ENCODE results near the gene THBS2.
A peak's percentile ranks its signal among the peaks of the same experiment; 100 is the strongest.
"Not testable (repeated sequence)": the region's sequence is repeated elsewhere in the genome, so short reads cannot be mapped to it uniquely, and the experiment has no call there.

Gene THBS2

GRCh38 chr6:169271158-169271876 is 17.7 kb upstream of the THBS2 start:
- H3K9me3 ChIP-seq (ENCODE audit: insufficient read depth, low read depth, low read length): no peaks in the 10 kb centered on the region
- no peaks in the 10 kb centered on the region for H3K36me3 ChIP-seq (ENCODE audit: insufficient read depth, low read depth, low read length)
- H3K27ac ChIP-seq (ENCODE audit: low read length): no peak overlapping the region
- H3K4me1 ChIP-seq (ENCODE audit: insufficient read depth, low read length): peaks cover 20% of the 10 kb centered on the region
- no peaks in the 10 kb centered on the region for H3K27me3 ChIP-seq (ENCODE audit: insufficient read depth, low read length)
- H3K9ac ChIP-seq (ENCODE audit: low read depth, low read length): no peak overlapping the region
- no peak overlapping the region for H3K4me3 ChIP-seq (ENCODE audit: low read length)

- Histone ChIP-seq H3K4me1 (ENCODE audit: insufficient read depth, low read length) (peaks cover 20% of the 10 kb centered on the region), H3K4me3 (ENCODE audit: low read length) (peak overlapping the region; percentile 42)
- not testable (repeated sequence) for H3K27ac ChIP-seq (ENCODE audit: low read length); H3K9ac ChIP-seq (ENCODE audit: low read depth, low read length); H3K27me3 ChIP-seq (ENCODE audit: insufficient read depth, low read length); H3K9me3 ChIP-seq (ENCODE audit: insufficient read depth, low read depth, low read length); H3K36me3 ChIP-seq (ENCODE audit: insufficient read depth, low read depth, low read length)
These were observed 16.4 kb upstream of the THBS2 start for GRCh38 chr6:169270077-169270380.

DNA sequence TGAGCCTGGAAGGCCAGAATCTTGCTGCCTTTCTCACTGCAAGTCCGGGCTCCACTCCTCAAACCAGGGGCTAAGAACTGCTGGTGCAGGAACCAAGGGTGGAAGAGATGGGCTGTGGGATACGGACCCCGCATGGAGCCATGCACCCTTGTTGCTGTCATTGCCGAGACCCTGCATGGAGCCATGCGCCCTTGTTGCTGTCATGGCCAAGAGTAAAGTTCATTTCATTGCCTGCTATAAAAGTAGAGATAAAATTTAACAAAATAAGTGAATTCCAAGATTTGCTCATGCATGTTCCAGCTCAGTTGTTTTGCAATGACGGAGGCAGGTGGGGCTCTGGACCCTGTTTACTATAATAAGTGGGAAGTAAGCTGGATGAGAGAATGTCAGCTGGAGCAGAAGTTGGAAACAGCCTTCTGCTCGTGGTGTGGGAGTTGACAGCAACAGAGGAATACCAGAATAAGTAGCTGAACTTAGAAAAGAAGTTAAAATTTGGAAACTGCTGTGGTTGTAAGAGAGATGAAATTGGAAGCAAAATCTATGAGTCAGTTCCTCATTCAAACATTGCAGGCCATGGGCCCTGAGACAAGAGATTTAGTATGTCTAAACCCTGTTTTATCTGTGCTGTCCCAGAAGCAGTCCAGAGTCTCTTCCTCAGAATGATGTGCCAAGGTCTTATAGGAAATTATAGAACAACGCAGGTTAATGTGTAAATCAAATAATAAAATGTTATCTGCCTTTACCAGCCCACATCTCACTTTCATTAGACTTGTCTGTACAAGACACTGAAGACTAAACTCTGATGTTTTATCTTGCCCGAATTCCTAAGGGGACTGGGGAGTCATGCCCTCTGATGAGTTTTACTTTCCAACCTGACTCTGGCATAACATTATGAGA is 15.8 kb upstream of the THBS2 start:
- no peak overlapping the region for H3K9ac ChIP-seq (ENCODE audit: low read depth, low read length)
- H3K27ac ChIP-seq (ENCODE audit: low read length): no peak overlapping the region
- no peaks in the 10 kb centered on the region for H3K36me3 ChIP-seq (ENCODE audit: insufficient read depth, low read depth, low read length)
- no peaks in the 10 kb centered on the region for H3K27me3 ChIP-seq (ENCODE audit: insufficient read depth, low read length)
- no peaks in the 10 kb centered on the region for H3K9me3 ChIP-seq (ENCODE audit: insufficient read depth, low read depth, low read length)
- peaks cover 20% of the 10 kb centered on the region for H3K4me1 ChIP-seq (ENCODE audit: insufficient read depth, low read length)
- H3K4me3 ChIP-seq (ENCODE audit: low read length): peak overlapping the region; percentile 42

GRCh38 chr6:169268276-169268675 is 14.6 kb upstream of the THBS2 start:
- Histone ChIP-seq H3K4me1 (ENCODE audit: insufficient read depth, low read length) (peaks cover 20% of the 10 kb centered on the region), H3K4me3 (ENCODE audit: low read length) (no peak overlapping the region), H3K9ac (ENCODE audit: low read depth, low read length) (no peak overlapping the region), H3K9me3 (ENCODE audit: insufficient read depth, low read depth, low read length) (no peaks in the 10 kb centered on the region), H3K27me3 (ENCODE audit: insufficient read depth, low read length) (no peaks in the 10 kb centered on the region), H3K27ac (ENCODE audit: low read length) (no peak overlapping the region), H3K36me3 (ENCODE audit: insufficient read depth, low read depth, low read length) (no peaks in the 10 kb centered on the region)

DNA sequence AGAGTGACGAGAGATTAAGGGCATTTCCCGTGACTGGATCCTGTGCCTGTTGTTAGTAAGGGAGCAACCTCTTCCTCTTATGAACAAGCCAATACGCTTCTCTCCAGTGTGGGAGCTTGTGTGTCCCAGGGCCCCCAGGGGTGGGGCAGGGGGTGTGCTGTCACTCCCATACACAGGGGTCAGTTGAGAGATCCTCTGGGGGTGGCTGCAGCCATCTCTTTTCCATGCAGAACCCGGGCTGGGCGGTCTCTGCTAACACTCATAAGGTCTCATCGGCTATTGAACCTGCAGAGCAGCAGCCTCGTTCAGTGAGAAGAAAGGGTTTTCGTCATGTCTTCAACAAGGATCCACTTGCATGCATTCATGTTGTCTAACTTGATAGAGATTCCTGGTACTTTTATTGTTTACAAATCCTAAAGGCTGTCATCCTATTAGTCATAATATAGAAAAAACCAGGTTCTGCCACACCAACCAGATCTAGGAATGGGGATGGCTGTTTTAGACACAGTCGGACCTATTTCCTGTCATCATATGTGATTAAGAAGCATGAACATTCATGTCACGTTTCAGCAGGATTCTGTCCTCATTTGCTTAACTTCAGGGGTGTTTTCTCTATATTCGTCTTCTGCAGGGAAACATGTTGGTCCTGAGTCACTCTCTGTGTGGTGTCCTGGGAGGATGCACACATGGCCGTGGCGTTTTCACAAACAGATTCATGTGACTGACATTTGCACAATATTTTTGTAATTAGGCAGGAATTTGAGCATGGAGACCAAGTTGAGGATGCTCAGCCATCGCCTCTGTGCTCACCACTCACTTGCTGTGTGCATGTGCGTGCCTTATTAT is 13.3 kb upstream of the THBS2 start:
- H3K9ac ChIP-seq (ENCODE audit: low read depth, low read length): no peak overlapping the region
- H3K4me1 ChIP-seq (ENCODE audit: insufficient read depth, low read length): peaks cover 20% of the 10 kb centered on the region
- no peak overlapping the region for H3K27ac ChIP-seq (ENCODE audit: low read length)
- no peaks in the 10 kb centered on the region for H3K9me3 ChIP-seq (ENCODE audit: insufficient read depth, low read depth, low read length)
- H3K27me3 ChIP-seq (ENCODE audit: insufficient read depth, low read length): no peaks in the 10 kb centered on the region
- H3K36me3 ChIP-seq (ENCODE audit: insufficient read depth, low read depth, low read length): no peaks in the 10 kb centered on the region
- no peak overlapping the region for H3K4me3 ChIP-seq (ENCODE audit: low read length)

DNA sequence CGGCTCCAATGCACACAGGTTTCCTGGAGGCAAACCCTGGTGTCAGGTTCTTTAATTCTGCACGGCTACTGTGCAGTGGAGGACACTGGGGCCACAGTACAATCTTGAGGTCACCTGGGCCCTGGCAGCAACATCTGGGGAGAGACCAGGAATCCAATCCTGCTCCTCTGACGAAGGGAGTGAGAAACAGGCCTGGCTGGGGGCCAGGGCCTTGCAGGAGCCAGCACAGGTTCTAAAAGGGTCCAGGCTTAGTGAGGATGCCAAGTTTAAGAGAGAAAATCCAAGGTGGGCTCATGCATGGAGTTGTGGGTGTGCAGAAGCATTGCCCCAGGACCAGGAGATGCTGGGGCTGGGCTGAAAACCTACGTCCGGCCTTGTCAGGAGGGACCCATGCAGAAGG is 12.6 kb upstream of the THBS2 start:
- no peak overlapping the region for H3K27ac ChIP-seq (ENCODE audit: low read length)
- no peaks in the 10 kb centered on the region for H3K27me3 ChIP-seq (ENCODE audit: insufficient read depth, low read length)
- H3K4me3 ChIP-seq (ENCODE audit: low read length): no peak overlapping the region
- H3K4me1 ChIP-seq (ENCODE audit: insufficient read depth, low read length): peaks cover 14% of the 10 kb centered on the region
- no peaks in the 10 kb centered on the region for H3K9me3 ChIP-seq (ENCODE audit: insufficient read depth, low read depth, low read length)
- H3K9ac ChIP-seq (ENCODE audit: low read depth, low read length): no peak overlapping the region
- no peaks in the 10 kb centered on the region for H3K36me3 ChIP-seq (ENCODE audit: insufficient read depth, low read depth, low read length)

GRCh38 chr6:169265486-169266131 is 12.0 kb upstream of the THBS2 start:
- Histone ChIP-seq H3K27ac (ENCODE audit: low read length) (no peak overlapping the region), H3K9me3 (ENCODE audit: insufficient read depth, low read depth, low read length) (no peaks in the 10 kb centered on the region), H3K4me3 (ENCODE audit: low read length) (no peak overlapping the region), H3K36me3 (ENCODE audit: insufficient read depth, low read depth, low read length) (no peaks in the 10 kb centered on the region), H3K9ac (ENCODE audit: low read depth, low read length) (no peak overlapping the region), H3K27me3 (ENCODE audit: insufficient read depth, low read length) (no peaks in the 10 kb centered on the region), H3K4me1 (ENCODE audit: insufficient read depth, low read length) (peaks cover 11% of the 10 kb centered on the region)

DNA sequence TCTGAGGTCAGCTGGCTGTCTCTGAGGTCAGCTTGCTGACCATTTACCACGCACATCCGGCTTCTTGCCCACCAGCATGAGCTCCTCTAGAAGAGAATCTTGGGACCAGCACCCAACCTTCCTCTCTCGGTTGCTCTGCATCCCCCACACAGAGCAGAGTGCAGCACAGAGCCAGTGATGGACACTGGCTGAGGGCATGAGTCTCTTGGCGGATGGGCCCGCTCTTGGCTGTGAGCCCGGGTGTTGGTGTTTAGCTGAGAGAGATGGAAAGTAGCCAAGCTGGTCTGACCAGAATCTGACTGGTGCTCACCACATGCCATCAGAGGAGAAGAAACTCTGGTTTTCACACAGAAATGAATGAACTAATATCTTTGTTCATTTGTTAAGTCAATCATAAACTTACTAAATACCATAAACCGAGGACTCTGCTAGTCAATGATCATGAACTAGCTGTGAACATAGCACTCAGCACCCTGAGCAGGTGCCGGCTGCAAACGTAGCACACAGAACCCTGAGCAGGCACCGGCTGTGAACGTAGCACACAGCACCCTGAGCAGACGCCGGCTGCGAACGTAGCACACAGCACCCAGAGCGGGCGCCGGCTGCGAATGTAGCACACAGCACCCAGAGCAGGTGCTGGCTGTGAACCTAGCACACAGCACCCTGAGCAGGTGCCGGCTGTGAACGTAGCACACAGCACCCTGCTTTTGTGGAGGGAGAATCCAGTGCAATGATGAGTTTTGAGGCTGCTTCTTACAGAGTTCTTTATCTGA is 10.4 kb upstream of the THBS2 start:
- no peaks in the 10 kb centered on the region for H3K36me3 ChIP-seq (ENCODE audit: insufficient read depth, low read depth, low read length)
- H3K27ac ChIP-seq (ENCODE audit: low read length): no peak overlapping the region
- H3K4me1 ChIP-seq (ENCODE audit: insufficient read depth, low read length): no peaks in the 10 kb centered on the region
- H3K9me3 ChIP-seq (ENCODE audit: insufficient read depth, low read depth, low read length): no peaks in the 10 kb centered on the region
- H3K27me3 ChIP-seq (ENCODE audit: insufficient read depth, low read length): no peaks in the 10 kb centered on the region
- no peak overlapping the region for H3K4me3 ChIP-seq (ENCODE audit: low read length)
- H3K9ac ChIP-seq (ENCODE audit: low read depth, low read length): no peak overlapping the region

DNA sequence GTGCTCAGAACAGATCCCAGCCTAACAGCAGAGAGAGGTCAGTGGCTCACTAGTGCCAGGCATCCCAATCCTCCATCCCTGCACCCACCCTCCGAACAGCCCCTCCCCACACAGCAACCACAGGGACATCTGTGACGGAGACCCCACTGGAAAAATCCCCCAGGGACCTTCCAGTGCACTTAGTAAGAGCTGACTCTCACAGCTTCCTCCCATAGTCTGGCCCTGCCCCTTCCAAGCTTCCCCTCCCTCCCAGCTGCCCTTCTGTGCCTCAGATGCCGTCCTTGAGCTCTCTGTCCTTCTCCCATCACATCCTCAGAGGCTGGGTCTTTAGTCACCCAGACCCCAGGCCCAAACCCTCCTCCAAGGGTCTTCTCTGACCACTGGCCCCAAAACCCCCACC is 9.7 kb upstream of the THBS2 start:
- H3K9ac ChIP-seq (ENCODE audit: low read depth, low read length): no peak overlapping the region
- no peak overlapping the region for H3K4me3 ChIP-seq (ENCODE audit: low read length)
- H3K27ac ChIP-seq (ENCODE audit: low read length): no peak overlapping the region
- H3K9me3 ChIP-seq (ENCODE audit: insufficient read depth, low read depth, low read length): no peaks in the 10 kb centered on the region
- no peaks in the 10 kb centered on the region for H3K36me3 ChIP-seq (ENCODE audit: insufficient read depth, low read depth, low read length)
- no peaks in the 10 kb centered on the region for H3K4me1 ChIP-seq (ENCODE audit: insufficient read depth, low read length)
- H3K27me3 ChIP-seq (ENCODE audit: insufficient read depth, low read length): no peaks in the 10 kb centered on the region

GRCh38 chr6:169262602-169263001 is 9.0 kb upstream of the THBS2 start:
- H3K27me3 ChIP-seq (ENCODE audit: insufficient read depth, low read length); H3K9me3 ChIP-seq (ENCODE audit: insufficient read depth, low read depth, low read length); H3K4me1 ChIP-seq (ENCODE audit: insufficient read depth, low read length); H3K4me3 ChIP-seq (ENCODE audit: low read length); H3K9ac ChIP-seq (ENCODE audit: low read depth, low read length); H3K27ac ChIP-seq (ENCODE audit: low read length); H3K36me3 ChIP-seq (ENCODE audit: insufficient read depth, low read depth, low read length): not testable (repeated sequence)

GRCh38 chr6:169256518-169256917 is 2.9 kb upstream of the THBS2 start:
- Histone ChIP-seq H3K9ac (ENCODE audit: low read depth, low read length) (no peak overlapping the region), H3K4me1 (ENCODE audit: insufficient read depth, low read length) (peaks cover 15% of the 10 kb centered on the region), H3K9me3 (ENCODE audit: insufficient read depth, low read depth, low read length) (no peaks in the 10 kb centered on the region), H3K27me3 (ENCODE audit: insufficient read depth, low read length) (peaks cover 43% of the 10 kb centered on the region), H3K4me3 (ENCODE audit: low read length) (no peak overlapping the region), H3K36me3 (ENCODE audit: insufficient read depth, low read depth, low read length) (no peaks in the 10 kb centered on the region), H3K27ac (ENCODE audit: low read length) (no peak overlapping the region)
